Activated CD8-positive, alpha-beta T cell treated with anti-CD3 and anti-CD28 coated beads for 36 hours (primary cell): ENCODE results near the gene PLCG1. TPM values are rescaled to one million over a fixed set of nuclear protein-coding genes. Genes with fewer than 3 reads are reported as not detected.
"Not testable (repeated sequence)": the region's sequence is repeated elsewhere in the genome, so short reads cannot be mapped to it uniquely, and the experiment has no call there.

ENCODE experiments used
- ATAC-seq: fragments of 200-7000 bp; cut with Tn5 transposase; one replicate; pipeline ENCODE4 v1.10.0; 2021; ENCODE audit warnings: mild to moderate bottlenecking, moderate library complexity
- CTCF ChIA-PET: fragments of 350-600 bp; sonication (Branson Sonifier 250); formaldehyde crosslinking; loops from one replicate; lab custom pipeline; 2021; ENCODE audit warnings: antibody characterized with exemption; lab: Charles Lee
- POLR2A ChIA-PET: fragments of 350-600 bp; sonication (Branson Sonifier 250); formaldehyde crosslinking; loops from one replicate; lab custom pipeline; 2021; ENCODE audit warnings: antibody characterized with exemption; lab: Charles Lee
- DNase-seq: peaks from one replicate; pipeline ENCODE4 v3.0.0-alpha.2; 2020
- H3K27ac Mint-ChIP-seq: one replicate; pipeline ENCODE4 v1.8.0; 2021; ENCODE audit warnings: mild to moderate bottlenecking, mixed read lengths
- H3K27me3 Mint-ChIP-seq: one replicate; pipeline ENCODE4 v1.8.0; 2021; ENCODE audit warnings: mixed read lengths
- H3K36me3 Mint-ChIP-seq: one replicate; pipeline ENCODE4 v1.8.0; 2021; ENCODE audit warnings: low read depth, mixed read lengths
- H3K4me1 Mint-ChIP-seq: one replicate; pipeline ENCODE4 v1.8.0; 2021; ENCODE audit warnings: low read depth, mixed read lengths
- H3K4me3 Mint-ChIP-seq: one replicate; pipeline ENCODE4 v1.8.0; 2021; ENCODE audit warnings: mild to moderate bottlenecking, moderate library complexity, mixed read lengths
- H3K9me3 Mint-ChIP-seq: one replicate; pipeline ENCODE4 v1.8.0; 2021; ENCODE audit warnings: mixed read lengths
- CTCF ChIP-seq: fragments of 200-600 bp; IDR thresholded peaks from one replicate; pipeline ENCODE4 v1.8.0; 2022; ENCODE audit warnings: antibody characterized with exemption, mild to moderate bottlenecking
- intact Hi-C: fragments of 100-400 bp; cut with micrococcal nuclease; formaldehyde crosslinking; loops from one replicate; pipeline ENCODE4 v1.10.0; 2022
- total RNA-seq, 2 experiments: library from RNA; stranded (reverse); gene quantifications; one replicate each; pipeline ENCODE4 v1.2.3, GENCODE V29; 2021

The PLCG1 gene
- total RNA-seq, 2 experiments from 2014 or later, result 259 to 260 TPM

- POLR2A ChIA-PET, result interaction anchor here (1.8 kb wide), 1 partner anchor 11 kb away, joined by 6 read pairs; no protein-coding TSS in a partner anchor
- TF ChIP-seq CTCF, result no peak
Observed at GRCh38 chr20:41116282-41116956, 20.9 kb upstream of the PLCG1 start.

GRCh38 chr20:41118159-41118558 is 19.2 kb upstream of the PLCG1 start:
- Mint-ChIP-seq H3K36me3 (peaks cover 56% of the 10 kb centered on the region), H3K27ac (peak overlapping the region; percentile 43)
- intact Hi-C loops, ATAC-seq, H3K4me1 Mint-ChIP-seq, H3K4me3 Mint-ChIP-seq, H3K27me3 Mint-ChIP-seq, H3K9me3 Mint-ChIP-seq, DNase-seq: not testable (repeated sequence)
- CTCF ChIA-PET, result interaction anchor here (1.1 to 2.1 kb wide), 4 partner anchors 15 to 132 kb away, joined by 3 to 10 read pairs (median 5); no protein-coding TSS in a partner anchor
- POLR2A ChIA-PET, result interaction anchor here (0.6 to 2.0 kb wide), 2 partner anchors 13 to 32 kb away, joined by 3 to 5 read pairs; no protein-coding TSS in a partner anchor

More at GRCh38 chr20:41116282-41116956, 20.9 kb upstream of the PLCG1 start:
- Mint-ChIP-seq H3K9me3 (no peaks in the 10 kb centered on the region), H3K4me3 (no peak overlapping the region), H3K27ac (peak overlapping the region; percentile 47), H3K36me3 (peaks cover 51% of the 10 kb centered on the region), H3K4me1 (peaks cover 5% of the 10 kb centered on the region), H3K27me3 (no peaks in the 10 kb centered on the region)
- no peak for DNase-seq
- CTCF ChIA-PET, result interaction anchor here (1.0 to 1.2 kb wide), 2 partner anchors 21 to 126 kb away, joined by 3 read pairs; no protein-coding TSS in a partner anchor
- ATAC-seq, result no peak
- intact Hi-C loops, result no loop called here

GRCh38 chr20:41118632-41119031 is 18.7 kb upstream of the PLCG1 start:
- Mint-ChIP-seq H3K4me3 (no peak overlapping the region), H3K27ac (no peak overlapping the region), H3K4me1 (peaks cover 4% of the 10 kb centered on the region), H3K27me3 (no peaks in the 10 kb centered on the region), H3K9me3 (no peaks in the 10 kb centered on the region), H3K36me3 (peaks cover 57% of the 10 kb centered on the region)
- no peak for TF ChIP-seq CTCF
- ChIA-PET CTCF (interaction anchor here (1.1 to 2.1 kb wide), 5 partner anchors 15 to 132 kb away, joined by 3 to 10 read pairs (median 3); no protein-coding TSS in a partner anchor), POLR2A (interaction anchor here (0.6 to 2.0 kb wide), 2 partner anchors 14 to 33 kb away, joined by 3 to 5 read pairs; no protein-coding TSS in a partner anchor)
- no peak for ATAC-seq
- intact Hi-C loops, result no loop called here
- DNase-seq, result no peak

GRCh38 chr20:41119614-41120561 is 17.5 kb upstream of the PLCG1 start:
- intact Hi-C loops, result no loop called here
- Mint-ChIP-seq H3K27ac (peak overlapping the region; percentile 28), H3K4me1 (peaks cover 4% of the 10 kb centered on the region), H3K27me3 (no peaks in the 10 kb centered on the region), H3K9me3 (no peaks in the 10 kb centered on the region), H3K36me3 (peaks cover 52% of the 10 kb centered on the region), H3K4me3 (no peak overlapping the region)
- CTCF ChIA-PET, result interaction anchor here (1.2 to 3.4 kb wide), 6 partner anchors 8 to 151 kb away, joined by 3 to 15 read pairs (median 5); no protein-coding TSS in a partner anchor
- DNase-seq, result no peak
- ATAC-seq, result no peak
- POLR2A ChIA-PET, result interaction anchor here (0.6 to 2.0 kb wide), 2 partner anchors 13 to 15 kb away, joined by 3 to 5 read pairs; no protein-coding TSS in a partner anchor
- no peak for TF ChIP-seq CTCF

- Mint-ChIP-seq H3K9me3 (no peaks in the 10 kb centered on the region), H3K4me1 (peaks cover 4% of the 10 kb centered on the region), H3K27ac (peak overlapping the region; percentile 84), H3K36me3 (peaks cover 55% of the 10 kb centered on the region), H3K4me3 (no peak overlapping the region), H3K27me3 (no peaks in the 10 kb centered on the region)
- ATAC-seq, result no peak
- CTCF ChIA-PET, result interaction anchor here (0.7 to 3.4 kb wide), 7 partner anchors 10 to 153 kb away, joined by 3 to 15 read pairs (median 4); no protein-coding TSS in a partner anchor
- intact Hi-C loops, result no loop called here
- no peak for DNase-seq
- POLR2A ChIA-PET, result no interaction called here
- no peak for TF ChIP-seq CTCF
Observed at GRCh38 chr20:41121399-41121798, 15.9 kb upstream of the PLCG1 start.
